ENCODE data around the gene RAB1A.
"Not testable (repeated sequence)": the region's sequence is repeated elsewhere in the genome, so short reads cannot be mapped to it uniquely, and the experiment has no call there.

The RAB1A gene

DNA sequence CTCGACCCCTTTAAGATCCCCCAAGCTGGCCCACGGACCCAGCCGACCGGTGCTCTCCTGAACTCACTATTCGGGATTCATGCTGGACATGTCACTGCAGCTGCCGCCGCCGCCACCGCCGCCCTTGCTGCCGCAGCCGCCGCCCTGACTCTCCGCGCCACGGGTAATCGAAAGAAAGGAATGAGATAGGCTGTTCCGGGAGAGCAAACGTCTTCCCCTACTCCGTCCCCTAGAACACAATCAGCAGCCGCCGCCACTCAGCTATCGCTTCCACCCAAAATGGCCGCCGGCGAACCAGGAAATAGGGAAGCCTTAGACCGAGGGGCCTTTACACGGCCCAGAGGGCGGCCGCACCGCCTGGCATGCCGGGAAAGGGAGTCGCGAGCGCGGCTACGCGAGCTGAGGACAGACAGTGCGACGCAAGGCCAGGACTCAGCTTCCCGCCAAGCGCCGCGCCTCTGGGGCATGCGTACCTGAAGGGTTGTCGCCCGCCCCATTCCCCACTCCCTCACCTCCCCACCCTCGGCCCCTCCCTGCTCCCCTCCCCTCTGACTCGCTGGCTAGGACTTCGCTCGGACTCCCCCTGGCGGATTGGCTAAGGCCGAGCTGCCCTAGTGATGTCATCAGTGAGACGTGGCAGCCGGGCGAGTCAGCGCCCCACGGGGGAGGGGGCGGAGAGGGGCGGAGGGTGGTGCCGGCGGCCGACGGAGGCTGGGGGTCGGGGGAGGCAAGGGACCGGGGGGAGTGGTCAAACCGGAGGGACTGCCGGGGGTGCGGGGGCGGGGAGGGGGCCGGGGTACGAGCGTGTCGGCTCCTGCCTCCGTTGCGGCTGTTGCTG is at the start of gene RAB1A:
Gene RAB1A, minus strand, starts transcription at position 281 of the 838 bp plus-strand sequence. Its CDS starts 191 bp downstream, at position 90.
- DNase-seq, result peak; percentile 99

DNA sequence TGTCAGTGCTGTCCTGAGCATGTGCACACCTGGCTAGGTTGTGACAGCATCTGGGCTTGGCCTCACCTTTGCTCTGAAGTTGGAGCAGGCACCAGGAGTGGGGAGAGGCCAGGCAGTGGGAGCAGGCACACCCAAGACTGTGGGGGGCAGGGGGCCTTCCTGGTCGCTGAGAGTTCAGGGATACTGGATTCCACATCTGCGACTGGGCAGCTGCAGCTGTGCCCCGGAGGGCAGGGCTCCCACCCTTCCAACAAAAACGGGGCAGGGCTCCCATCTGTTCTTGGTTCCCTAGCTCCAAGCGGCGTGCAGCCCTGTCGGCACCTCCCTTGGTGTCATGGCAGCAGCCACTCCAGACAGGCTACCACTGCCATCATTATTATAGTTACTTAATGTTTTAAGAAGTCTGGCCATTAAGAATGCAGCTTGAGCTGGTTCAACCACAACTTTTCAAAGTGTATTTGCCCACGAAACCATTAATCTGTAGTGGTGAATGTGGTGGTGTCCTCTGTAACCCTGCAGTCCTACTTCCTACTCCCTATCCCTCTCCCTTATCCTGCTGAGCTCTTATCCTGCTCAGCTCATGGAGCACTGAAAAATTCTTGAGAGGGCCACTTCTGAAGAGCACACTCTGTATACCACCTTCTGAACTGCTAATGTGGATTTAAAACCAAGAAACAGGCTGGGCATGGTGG is 48.0 kb upstream of the RAB1A start:
- DNase-seq, result no peak

DNA sequence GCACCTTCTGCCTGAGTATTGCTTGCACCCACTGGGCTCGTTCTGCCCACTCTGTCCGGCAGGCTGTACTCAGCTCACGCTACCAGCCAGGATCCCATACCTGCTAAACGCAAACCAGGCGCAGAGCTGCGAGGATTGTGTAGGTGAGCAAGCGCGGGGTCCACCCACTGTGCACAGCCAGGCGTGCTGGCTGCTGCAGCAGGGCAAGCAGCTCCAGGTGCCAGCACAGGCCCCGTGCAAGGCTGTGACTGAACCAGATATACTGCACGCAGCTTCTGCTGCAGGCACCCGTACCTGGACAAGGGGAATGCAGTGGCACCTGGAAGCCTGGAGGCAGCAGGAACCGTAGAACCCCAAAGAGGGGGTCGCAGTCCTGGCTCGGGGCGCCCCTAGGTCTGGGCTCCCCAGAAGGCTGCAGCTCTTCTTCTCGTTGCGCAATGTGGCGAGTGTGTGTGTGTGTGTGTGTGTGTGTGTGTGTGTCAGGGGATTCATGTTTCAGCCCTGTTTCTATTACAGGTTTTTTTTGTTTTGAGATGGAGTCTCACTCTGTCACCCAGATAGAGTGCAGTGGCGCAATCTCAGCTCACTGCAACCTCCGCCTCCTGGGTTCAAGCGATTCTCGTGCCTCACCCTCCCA is 46.1 kb upstream of the RAB1A start:
- no peak for DNase-seq

DNA sequence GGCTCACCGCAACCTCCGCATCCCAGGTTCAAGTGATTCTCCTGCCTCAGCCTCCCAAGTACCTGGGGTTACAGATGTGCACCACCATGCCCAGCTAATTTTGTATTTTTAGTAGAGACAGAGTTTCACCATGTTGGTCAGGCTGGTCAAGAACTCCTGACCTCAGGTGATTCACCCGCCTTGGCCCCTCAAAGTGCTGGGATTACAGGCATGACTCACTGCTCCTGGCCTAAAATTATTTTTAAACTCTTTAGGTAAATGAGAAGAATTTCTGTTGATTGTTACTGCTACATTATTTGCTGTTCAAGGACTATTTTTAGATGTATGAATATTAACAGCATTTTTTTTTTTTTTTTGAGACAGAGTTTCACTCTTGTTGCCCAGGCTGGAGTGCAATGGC is 44.1 kb upstream of the RAB1A start:
- not testable (repeated sequence) for DNase-seq

DNA sequence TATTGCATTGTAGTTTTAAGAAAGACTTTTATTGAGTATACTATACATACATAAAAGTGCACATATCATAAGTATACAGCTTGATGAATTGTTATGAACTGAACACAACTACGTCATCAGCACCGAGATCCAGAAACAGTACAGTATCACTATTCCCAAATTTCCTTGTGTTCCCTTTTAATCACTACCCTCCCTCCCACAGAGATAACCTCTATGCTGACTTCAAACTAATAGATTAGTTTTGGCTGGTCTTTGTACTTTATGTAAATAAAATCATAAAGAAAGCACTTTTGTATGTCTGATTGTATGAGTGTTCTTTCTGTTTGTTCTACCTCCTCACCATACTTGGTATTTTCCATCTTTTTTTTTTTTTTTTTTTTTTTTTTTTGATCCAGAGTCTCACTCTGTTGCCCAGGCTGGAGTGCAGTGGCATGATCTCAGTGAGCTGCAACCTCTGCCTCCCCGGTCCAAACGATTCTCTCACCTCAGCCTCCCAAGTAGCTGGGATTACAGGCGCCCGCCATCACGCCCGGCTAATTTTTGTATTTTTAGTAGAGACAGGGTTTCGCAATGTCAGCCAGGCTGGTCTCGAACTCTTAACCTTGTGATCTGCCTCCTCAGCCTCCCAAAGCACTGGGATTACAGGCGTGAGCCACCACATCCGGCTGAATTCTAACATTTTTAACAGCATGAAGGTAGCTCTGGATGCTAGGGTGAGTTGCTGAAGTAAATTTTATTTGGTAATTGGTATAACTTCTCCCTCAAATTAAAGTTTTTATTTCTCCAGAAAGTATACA is 43.3 kb upstream of the RAB1A start:
- no peak for DNase-seq

DNA sequence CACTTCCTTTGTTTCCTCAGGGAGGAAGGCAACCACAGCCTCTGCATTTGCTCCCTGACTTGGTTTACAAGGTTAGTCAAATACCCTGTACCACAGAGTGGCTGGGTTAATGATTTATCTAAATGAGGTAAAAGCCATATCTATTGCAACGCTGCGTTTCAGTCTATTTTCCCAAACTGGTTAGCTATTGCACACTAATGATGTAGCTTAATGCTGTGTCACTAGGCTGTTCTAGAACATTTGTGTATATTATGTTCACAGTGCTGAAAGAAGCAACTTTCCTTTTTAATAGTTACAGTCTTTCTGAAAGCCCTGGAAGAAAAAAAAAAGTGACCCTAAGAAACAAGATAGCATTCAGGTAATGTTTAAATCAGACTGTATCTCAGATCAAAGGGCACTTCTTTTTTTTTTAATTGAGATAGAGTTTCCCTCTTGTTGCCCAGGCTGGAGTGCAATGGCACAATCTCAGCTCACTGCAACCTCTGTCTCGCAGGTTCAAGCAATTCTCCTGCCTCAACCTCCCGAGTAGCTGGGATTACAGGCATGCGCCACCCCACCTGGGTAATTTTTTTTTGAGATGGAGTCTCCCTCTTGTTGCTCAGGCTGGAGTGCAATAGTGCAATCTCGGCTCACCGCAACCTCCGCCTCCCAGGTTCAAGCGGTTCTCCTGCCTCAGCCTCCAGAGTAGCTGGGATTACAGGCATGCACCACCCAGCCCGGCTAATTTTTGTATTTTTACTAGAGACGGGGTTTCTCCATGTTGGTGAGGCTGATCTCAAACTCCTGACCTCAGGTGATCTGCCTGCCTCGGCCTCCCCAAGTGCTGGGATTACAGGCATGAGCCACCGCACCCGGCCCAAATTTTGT is 40.9 kb upstream of the RAB1A start:
- DNase-seq, result not testable (repeated sequence)

DNA sequence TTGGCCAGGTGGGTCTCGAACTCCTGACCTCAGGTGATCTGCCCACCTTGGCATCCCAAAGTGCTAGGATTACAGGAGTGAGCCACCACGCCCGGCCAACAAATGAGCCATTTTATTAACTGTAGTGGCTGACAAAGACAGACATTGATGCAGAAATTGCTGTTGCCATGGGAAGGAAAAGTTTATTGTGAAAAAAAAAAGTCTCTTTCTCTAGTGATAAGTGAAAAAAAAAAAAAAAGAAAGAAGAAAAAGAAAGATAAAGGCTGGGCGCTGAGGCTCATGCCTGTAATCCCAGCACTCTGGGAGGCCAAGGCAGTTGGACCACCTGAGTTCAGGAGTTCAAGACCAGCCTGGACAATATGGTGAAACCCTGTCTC is 39.8 kb upstream of the RAB1A start:
- no peak for DNase-seq

DNA sequence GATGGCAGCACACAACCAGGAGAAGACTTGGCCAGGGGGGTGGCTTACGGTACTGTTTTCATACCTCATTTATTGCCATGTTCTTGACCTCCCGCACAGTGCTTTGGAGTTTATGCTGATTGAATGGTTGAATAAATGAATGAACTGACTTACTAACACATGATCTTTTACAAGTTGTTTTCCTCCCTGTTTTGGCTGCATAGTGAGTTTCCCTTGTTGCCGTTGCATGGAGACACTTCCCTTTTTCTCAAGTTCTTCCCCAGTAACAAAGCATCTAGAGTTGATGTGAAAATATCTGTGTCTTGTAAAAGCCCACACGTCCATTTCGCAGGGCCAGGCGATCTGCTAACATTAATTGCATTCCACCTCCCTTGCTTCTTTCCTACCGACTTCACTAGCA is 35.7 kb upstream of the RAB1A start:
- DNase-seq, result no peak

DNA sequence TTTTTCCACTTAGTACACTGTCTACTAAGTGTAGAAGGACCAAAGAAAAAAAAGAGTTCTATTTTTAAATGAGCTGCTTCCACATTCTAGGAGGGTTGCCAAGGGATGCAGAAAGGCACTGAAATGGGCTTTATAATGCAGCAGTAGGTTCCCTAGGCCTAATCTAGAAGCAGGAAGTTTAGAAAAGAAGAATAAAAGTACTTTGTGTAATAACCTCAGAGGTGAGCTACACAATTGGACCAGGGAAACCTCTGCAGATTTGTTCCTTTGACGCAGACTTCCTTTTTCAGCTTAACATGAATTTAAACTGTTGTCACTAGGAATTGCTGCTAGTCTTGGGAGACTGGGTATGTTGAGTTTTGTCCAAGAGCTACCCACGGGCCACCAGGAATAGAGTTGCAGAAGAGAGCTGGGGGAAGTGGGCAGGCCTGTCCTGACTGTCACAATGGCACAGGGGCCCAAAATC is 34.6 kb upstream of the RAB1A start:
- DNase-seq, result no peak

DNA sequence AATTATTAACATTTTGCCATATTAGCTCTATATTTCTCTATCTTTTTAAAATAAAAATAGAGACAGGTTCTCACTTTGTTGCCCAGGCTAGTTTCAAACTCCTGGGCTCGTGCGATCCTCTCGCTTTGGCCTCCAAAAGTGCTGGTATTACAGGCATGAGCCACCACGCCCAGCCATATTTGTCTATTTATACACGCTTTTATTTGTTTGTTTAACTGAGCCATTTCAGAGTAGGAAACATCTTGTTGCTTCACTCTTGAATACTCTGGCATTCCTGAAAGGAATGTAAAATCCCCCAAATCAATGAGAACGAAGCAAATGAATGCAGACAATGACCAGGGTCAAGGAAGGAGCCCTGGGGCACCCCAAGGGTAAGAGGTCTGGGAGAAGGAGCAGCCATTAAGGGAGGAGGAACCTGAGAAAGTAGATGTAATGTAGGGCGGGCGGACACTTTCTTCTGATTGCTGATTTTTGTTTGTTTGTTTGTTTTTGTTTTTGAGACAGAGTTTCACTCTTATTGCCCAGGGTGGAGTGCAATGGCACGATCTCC is 31.7 kb upstream of the RAB1A start:
- no peak for DNase-seq

DNA sequence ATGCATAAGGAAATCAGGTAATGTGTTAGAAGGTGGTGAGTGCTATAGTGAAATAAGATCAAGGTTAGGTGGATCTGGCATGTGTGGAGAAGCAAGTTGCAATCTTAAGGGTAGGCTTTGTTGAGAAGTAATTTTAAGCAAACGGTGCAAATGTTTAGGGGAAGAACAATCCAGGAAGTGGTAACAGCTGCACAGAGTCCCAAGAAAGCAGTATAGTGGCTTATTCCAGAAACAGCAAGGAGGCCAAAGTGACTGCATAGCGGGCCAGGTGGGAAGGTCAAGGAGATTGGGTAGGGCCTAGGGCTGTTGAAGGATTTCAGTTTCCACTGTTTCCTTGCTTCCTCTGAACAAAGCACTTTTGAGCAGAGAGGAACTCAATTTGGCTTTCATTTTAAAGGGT is 30.0 kb upstream of the RAB1A start:
- no peak for DNase-seq

DNA sequence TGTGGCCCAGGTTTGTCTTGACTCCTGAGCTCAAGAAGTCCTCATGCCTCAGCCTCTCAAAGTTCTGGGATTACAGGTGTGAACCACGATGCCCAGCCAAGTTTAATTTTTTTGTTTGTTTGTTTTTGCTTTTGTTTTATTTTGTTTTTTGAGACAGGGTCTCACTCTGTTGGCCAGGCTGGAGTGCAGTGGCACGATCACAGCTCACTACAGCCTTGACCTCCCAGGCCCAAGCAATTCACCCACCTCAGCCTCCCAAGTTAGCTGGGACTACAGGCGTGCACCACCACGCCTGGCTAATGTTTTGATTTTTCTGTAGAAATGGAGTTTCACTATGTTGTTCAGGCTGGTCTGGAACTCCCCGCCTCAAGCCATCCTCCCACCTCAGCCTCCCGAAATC is 29.4 kb upstream of the RAB1A start:
- no peak for DNase-seq

DNA sequence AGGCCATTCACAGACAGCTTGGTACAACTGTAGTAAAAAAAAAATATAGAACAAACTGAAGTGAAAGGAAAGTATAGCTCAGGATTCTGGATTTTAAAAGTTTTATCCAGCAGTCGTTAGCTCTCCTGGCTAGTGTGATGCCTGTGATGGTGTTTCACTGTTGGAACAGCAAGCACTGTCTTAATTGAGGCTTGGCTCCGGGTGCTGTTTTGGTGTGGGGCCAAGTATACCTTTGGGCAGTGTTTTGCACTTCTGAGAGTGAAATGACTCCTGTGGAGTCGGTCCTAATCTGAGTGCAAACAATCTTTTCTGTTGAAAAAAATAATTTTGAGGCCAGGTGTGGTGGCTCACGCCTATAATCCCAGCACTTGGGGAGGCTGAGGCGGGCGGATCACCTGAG is 28.7 kb upstream of the RAB1A start:
- peak in 1 of 2 experiments; percentile 29 for DNase-seq

DNA sequence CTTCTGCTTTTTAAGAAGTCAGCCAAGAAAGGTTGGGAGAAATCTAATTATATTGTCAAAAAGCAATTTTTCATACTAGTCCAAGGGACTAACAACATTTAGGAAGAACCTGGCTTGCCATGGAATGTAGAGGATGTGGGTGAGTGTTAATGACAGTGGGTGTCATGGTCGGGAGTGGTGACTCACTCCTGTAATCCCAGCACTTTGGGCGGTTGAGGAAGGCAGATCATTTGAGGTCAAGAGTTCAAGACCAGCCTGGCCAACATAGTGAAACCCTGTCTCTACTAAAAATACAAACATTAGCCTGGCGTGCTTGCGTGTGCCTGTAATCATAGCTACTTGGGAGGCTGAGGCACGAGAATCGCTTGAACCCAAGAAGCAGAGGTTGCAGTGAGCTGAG is 27.9 kb upstream of the RAB1A start:
- DNase-seq, result not testable (repeated sequence)

DNA sequence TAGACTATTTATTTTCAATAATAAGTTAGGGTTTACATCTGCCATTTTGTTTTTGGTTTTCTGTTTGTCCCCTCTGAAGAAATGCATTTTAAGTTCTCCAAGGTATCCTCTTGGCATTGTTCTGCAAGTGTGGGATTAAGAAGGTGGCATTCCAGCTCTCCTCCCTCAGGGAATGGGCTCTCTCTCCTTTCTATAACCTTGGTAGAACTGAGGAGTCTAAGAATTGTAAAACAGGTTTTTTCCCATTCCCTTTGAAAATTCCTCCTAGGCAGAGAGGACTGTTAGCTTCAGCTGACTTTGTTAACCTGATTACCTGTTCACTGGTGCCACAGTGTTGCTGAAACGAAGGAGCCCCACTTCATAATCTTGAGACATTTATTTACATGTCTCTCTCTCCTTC is 26.1 kb upstream of the RAB1A start:
- DNase-seq, result no peak

DNA sequence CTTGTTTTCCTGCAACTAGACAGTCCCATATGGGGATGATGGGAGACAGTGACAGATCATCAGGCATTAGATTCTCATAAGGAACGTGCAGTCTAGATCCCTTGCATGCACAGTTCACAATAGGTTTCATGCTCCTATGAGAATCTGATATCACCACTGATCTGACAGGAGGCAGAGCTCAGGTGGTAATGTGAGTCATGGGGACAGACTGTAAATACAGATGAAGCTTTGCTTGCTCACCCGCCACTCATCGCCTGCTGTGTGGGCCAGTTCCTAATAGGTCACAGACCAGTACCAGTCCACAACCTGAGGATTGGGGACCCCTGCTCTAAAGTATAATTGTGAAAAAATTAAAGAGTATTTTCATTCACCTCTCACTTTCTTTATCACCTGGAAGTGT is 23.6 kb upstream of the RAB1A start:
- DNase-seq, result no peak

DNA sequence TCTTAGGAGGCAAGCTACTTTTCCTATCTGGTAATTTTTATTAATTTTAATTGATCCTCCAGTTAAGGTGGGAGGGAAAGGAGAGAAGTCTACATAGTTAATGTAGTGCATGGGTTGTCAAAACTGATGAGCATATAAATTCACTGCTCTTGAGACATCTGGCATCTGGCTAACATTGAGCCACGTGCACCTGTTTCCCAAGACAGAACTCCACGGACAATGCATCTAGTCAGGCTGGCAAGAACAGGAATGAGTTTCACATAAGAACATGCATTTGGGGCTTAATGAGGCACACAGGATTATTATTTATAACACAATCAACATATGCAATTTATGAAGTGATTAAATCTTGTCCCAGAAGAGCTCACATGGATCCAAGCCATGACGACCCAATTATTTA is 16.2 kb upstream of the RAB1A start:
- no peak for DNase-seq

DNA sequence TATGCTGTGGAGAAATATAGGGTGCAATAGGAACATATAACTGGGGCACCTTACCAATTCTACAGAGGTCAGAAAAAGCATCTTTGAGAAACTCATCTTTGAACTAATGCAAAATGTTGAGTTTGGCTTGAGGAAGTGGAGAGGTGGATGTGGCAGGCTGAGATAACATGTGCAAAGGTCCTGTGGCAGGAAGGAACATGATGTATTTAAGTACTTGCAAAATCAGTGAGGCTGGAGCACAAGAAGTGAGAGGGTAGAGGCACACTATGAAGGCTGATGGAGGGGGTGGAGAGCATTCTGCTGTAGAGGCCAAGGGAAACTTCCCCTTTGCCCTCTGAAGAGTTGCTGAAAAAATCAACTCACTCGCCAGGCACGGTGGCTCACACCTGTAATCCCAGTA is 14.7 kb upstream of the RAB1A start:
- no peak for DNase-seq

DNA sequence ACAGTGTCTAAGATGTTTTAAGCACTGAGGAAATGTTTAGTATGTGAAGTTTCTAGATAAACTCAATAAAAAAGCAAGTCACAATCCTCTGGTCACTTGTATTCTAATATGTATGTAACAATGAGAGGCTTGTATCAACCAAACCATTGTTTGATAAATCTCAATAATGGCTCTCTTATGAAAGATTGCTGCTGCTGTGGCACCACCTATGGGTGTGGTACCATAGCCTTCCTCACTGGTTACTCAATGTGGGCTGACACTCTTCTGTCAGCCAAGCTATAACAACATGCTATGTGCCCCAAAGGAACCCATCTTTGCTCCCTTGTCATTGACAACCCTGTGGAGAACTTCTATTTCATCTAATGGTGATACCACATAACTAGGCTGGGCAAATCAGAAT is 12.6 kb upstream of the RAB1A start:
- DNase-seq, result no peak

DNA sequence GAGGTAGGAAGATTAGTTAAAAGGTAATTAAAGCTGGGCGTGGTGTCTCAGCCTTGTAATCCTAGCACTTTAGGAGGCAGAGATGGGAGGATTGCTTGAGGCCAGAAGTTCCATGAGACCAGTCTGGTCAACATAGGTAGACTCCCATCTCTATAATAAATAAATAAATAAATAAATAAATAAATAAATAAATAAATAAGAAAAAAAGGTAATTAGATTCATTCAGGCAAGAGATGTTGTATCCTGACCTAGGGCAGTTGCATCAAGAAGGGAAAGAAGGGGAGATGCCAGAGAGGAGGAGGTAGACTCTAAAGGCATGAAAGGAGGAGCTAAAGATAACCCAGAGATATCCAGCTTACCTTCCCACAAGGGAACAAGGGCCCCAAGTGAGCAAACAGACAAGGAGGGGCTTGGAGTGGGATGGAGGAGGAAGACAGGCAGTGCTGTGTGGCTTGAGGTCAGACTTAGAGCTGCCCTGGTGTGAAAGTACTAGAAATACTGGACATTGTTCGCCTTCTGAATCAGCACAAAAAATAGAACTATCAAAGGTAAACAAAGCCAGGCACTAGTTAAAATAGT is 7.4 kb upstream of the RAB1A start:
- DNase-seq, result no peak

DNA sequence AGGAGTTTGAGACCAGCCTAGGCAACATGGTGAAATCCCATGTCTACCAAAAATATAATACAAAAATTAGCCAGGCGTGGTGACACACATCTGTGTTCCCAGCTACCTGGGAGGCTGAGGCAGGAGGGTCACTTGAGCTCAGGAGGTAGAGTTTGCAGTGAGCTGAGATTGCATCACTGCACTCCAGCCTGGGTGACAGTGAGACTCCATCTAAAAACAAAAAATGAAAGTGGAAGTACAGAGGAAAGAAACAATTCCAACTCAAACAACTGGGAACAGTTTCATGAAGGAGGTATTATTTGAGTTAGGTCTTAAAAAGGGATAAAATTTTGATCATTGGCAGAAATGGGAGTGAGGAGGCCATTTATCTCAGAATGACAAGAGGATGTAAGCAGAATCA is 6.3 kb upstream of the RAB1A start:
- DNase-seq, result no peak
